K562 (cell line): ENCODE data around the gene PTPRG. TPM values are rescaled to one million over a fixed set of nuclear protein-coding genes. Genes with fewer than 3 reads are reported as not detected.

ENCODE experiments used
- ATAC-seq: fragments of 200-7000 bp; cut with Tn5 transposase; 3 replicates; pipeline ENCODE4 v1.9.1; 2020; ENCODE audit warnings: moderate library complexity
- BruUV-seq: library from RNA; stranded (reverse); fragments of 400-500 nt; replicated peaks from 2 replicates; lab custom pipeline; 2021; lab: Mats Ljungman, UMichigan
- CTCF ChIA-PET: fragments of 300-600 bp; formaldehyde crosslinking; extraction: SDS; loops from one replicate; lab custom pipeline; 2021; ENCODE audit warnings: low intra/inter-chr PET ratio; lab: Yijun Ruan, JAX
- POLR2A ChIA-PET: fragments of 300-600, 350-650 bp; sonication (Branson Sonifier 250); formaldehyde crosslinking; extraction: SDS; loops from one replicate; lab custom pipeline; 2021; ENCODE audit warnings: antibody characterized with exemption, inconsistent platforms; lab: Yijun Ruan, JAX
- DNase-seq, 4 experiments: peaks; one replicate each; pipeline versions ENCODE4 v3.0.0 to v3.0.0-alpha.2; 2011 to 2018; ENCODE audit warnings: low spot score in 3 of 4, mixed read lengths in 3 of 4; ENCODE audit errors: extremely low read depth in 1 of 4
- FAIRE-seq: peaks from 2 replicates; lab custom pipeline; 2011; peaks lifted over from hg19 to GRCh38; lab: Jason Lieb, UNC
- H2AFZ ChIP-seq: 2 replicates; pipeline ENCODE4 v1.6.0; 2011; ENCODE audit warnings: low read depth, low read length, control low read depth, inconsistent platforms
- H3K27ac ChIP-seq: fragments of 200-600 bp; 3 replicates; pipeline ENCODE4 v1.8.0; 2011; ENCODE audit warnings: low read depth, mild to moderate bottlenecking, control low read depth, inconsistent platforms, low read length, moderate library complexity, mixed read lengths; ENCODE audit errors: extremely low read depth
- H3K27me3 ChIP-seq, 2 experiments: fragments of 300-600 bp in 1 of 2; 2 replicates in 1 of 2; 3 replicates in 1 of 2; pipeline versions ENCODE4 v1.6.0 to v1.8.0; 2011; ENCODE audit warnings: inconsistent platforms in 2 of 2, low read length in 2 of 2, mild to moderate bottlenecking in 1 of 2, mixed read lengths in 1 of 2, moderate library complexity in 1 of 2; ENCODE audit not compliant: control insufficient read depth in 2 of 2, insufficient read depth in 2 of 2
- H3K36me3 ChIP-seq: fragments of 300-600 bp; 3 replicates; pipeline ENCODE4 v1.8.0; 2011; ENCODE audit warnings: mild to moderate bottlenecking, low read length, inconsistent platforms; ENCODE audit not compliant: control insufficient read depth, insufficient read depth
- H3K4me1 ChIP-seq, 2 experiments: fragments of 200-600 bp in 1 of 2; replicated peaks in 1 of 2; 2 replicates in 1 of 2; 3 replicates in 1 of 2; pipeline versions ENCODE4 v1.5.1 to v1.8.0; 2011; ENCODE audit warnings: inconsistent platforms in 2 of 2, low read length in 2 of 2, mild to moderate bottlenecking in 1 of 2, mixed read lengths in 1 of 2, moderate library complexity in 1 of 2; ENCODE audit not compliant: control insufficient read depth in 2 of 2, insufficient read depth in 2 of 2
- H3K4me2 ChIP-seq: 2 replicates; pipeline ENCODE4 v1.6.1; 2011; ENCODE audit warnings: low read length, control low read depth, inconsistent platforms, mixed read lengths; ENCODE audit not compliant: insufficient read depth
- H3K4me3 ChIP-seq: fragments of 200-600 bp; sonication (generic), shearing (Covaris generic); 2 replicates; pipeline ENCODE4 v1.5.1; 2016; ENCODE audit warnings: control low read depth, inconsistent platforms
- H3K79me2 ChIP-seq: fragments of 200-600 bp; 3 replicates; pipeline ENCODE4 v1.8.0; 2011; ENCODE audit warnings: low read length, inconsistent platforms; ENCODE audit not compliant: control insufficient read depth, insufficient read depth
- H3K9ac ChIP-seq, 2 experiments: 2 replicates each; pipeline versions ENCODE4 v1.6.0 to v1.6.1; 2011; ENCODE audit warnings: low read depth in 2 of 2, low read length in 2 of 2, control low read depth in 1 of 2, inconsistent platforms in 1 of 2, mild to moderate bottlenecking in 1 of 2, mixed read lengths in 1 of 2; ENCODE audit not compliant: insufficient read depth in 1 of 2
- H3K9me1 ChIP-seq: one replicate; pipeline ENCODE4 v1.6.0; 2011; ENCODE audit warnings: inconsistent platforms, mild to moderate bottlenecking, low read length, moderate library complexity; ENCODE audit not compliant: control insufficient read depth, insufficient read depth
- H3K9me3 ChIP-seq: replicated peaks from 2 replicates; pipeline ENCODE4 v1.5.1; 2011; ENCODE audit warnings: low read depth, low read length, inconsistent platforms; ENCODE audit not compliant: control insufficient read depth, insufficient read depth
- H4K20me1 ChIP-seq: replicated peaks from 2 replicates; pipeline ENCODE4 v1.6.1; 2011; ENCODE audit warnings: low read length, inconsistent platforms, mixed read lengths; ENCODE audit not compliant: control insufficient read depth, insufficient read depth
- KHSRP ChIP-seq: fragments of 450-650 bp; IDR thresholded peaks from 2 replicates; pipeline ENCODE4 v1.6.1; 2017
- SNRNP70 ChIP-seq: fragments of 200-400 bp; formaldehyde crosslinking; optimal IDR thresholded peaks from 2 replicates; pipeline ENCODE3; 2017; ENCODE audit warnings: low read depth, low read length
- ZNF217 ChIP-seq: sonication (generic); formaldehyde crosslinking; IDR thresholded peaks from 2 replicates; pipeline ENCODE4 v1.8.0; 2022; ENCODE audit warnings: mild to moderate bottlenecking, missing genetic modification reagents
- WGBS: fragments of 100-300 bp; shearing (Covaris generic); methylation state at CpG from one replicate; pipeline ENCODE4 v1.1.6; 2016; ENCODE audit warnings: low coverage, mixed read lengths; ENCODE audit not compliant: insufficient coverage; ENCODE audit errors: missing lambda C conversion rate; 5-methylcytosine and 5-hydroxymethylcytosine counted together
- in situ Hi-C: fragments of 300-500 bp; cut with MboI; formaldehyde crosslinking; loops from 4 replicates; pipeline ENCODE4 v1.15.0; 2018; ENCODE audit warnings: inconsistent platforms, mixed read lengths
- intact Hi-C: fragments of 100-400 bp; cut with micrococcal nuclease; formaldehyde crosslinking; loops from 2 replicates; pipeline ENCODE4 v1.14.2; 2022
- polyA plus RNA-seq, 8 experiments: library from polyadenylated mRNA; depleted of rRNA in 4 of 8; stranded (reverse) in 5 of 8; unstranded in 3 of 8; fragments of >200 nt; fragmentation: Nextera tagmentation in 2 of 8; fragmentation: Illumina TruSeq in 1 of 8; extraction: Ambion mirVana in 2 of 8; extraction: Trizol in 1 of 8; gene quantifications; 2 replicates each; pipeline versions ENCODE4 v1.2.1 to v1.2.3, GENCODE V29; 2011 to 2014; ENCODE audit warnings: inconsistent platforms in 1 of 8, missing spikeins in 1 of 8
- total RNA-seq, 7 experiments: library from RNA; depleted of rRNA in 6 of 7; stranded (reverse); fragments of >200 nt in 6 of 7; fragmentation: Illumina TruSeq in 2 of 7; extraction: Trizol in 2 of 7; gene quantifications; 2 replicates each; pipeline versions ENCODE4 v1.2.1 to v1.2.3, GENCODE V29; 2011 to 2021; ENCODE audit warnings: low replicate concordance in 1 of 7
- TF ChIP-seq, protein P1 (sequence below): fragments of 250-450 bp; sonication (Bioruptor Pico); IDR thresholded peaks from 2 replicates; pipeline ENCODE4 v1.8.0; 2022; ENCODE audit warnings: inconsistent platforms
- TF ChIP-seq, protein P2 (sequence below), 3 experiments: fragments of 200-800 bp in 1 of 3; fragments of 250-450 bp in 1 of 3; fragments of 450-650 bp in 1 of 3; sonication (Bioruptor Pico) in 1 of 3; sonication (Bioruptor generic) in 1 of 3; formaldehyde crosslinking in 1 of 3; IDR thresholded peaks; 2 replicates each; pipeline versions ENCODE4 v1.6.1 to v1.8.0; 2016 to 2022; ENCODE audit warnings: mild to moderate bottlenecking in 2 of 3, missing genetic modification characterization in 2 of 3, missing compliant biosample characterization in 1 of 3, moderate library complexity in 1 of 3
- TF ChIP-seq, protein P3 (sequence below): sonication (generic); formaldehyde crosslinking; IDR thresholded peaks from 2 replicates; pipeline ENCODE4 v1.5.0; 2020; ENCODE audit warnings: missing genetic modification reagents

The PTPRG gene
- total and polyA plus RNA-seq, 9 of the 15 experiments (the other 6 are each of a cell fraction or from before 2014, with no cell fraction given): 0.16 TPM; not detected in 8

DNA sequence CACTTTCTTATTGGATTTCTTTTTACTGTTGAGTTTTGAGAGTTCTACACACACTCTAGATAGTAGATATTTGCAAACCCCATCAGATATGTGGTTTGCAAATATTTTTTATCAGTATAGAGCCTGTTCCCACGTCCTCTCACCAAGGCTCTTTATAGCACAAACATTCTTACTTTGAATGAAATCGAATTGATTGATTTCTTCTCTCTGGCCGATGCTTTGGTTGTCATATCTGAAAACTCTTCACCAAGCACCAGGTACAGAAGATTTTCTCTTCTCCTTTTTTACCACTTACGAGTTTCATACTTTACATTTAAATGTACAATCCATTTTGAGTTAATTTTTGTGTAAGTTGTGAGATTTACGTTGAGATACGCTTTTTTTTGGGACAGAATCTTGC, 163.4 kb downstream of the PTPRG start (continued):
- TF ChIP-seq, protein P1, sequence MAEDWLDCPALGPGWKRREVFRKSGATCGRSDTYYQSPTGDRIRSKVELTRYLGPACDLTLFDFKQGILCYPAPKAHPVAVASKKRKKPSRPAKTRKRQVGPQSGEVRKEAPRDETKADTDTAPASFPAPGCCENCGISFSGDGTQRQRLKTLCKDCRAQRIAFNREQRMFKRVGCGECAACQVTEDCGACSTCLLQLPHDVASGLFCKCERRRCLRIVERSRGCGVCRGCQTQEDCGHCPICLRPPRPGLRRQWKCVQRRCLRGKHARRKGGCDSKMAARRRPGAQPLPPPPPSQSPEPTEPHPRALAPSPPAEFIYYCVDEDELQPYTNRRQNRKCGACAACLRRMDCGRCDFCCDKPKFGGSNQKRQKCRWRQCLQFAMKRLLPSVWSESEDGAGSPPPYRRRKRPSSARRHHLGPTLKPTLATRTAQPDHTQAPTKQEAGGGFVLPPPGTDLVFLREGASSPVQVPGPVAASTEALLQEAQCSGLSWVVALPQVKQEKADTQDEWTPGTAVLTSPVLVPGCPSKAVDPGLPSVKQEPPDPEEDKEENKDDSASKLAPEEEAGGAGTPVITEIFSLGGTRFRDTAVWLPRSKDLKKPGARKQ (CRISPR knock-in tag): no peak
- no peak for TF ChIP-seq ZNF217

DNA sequence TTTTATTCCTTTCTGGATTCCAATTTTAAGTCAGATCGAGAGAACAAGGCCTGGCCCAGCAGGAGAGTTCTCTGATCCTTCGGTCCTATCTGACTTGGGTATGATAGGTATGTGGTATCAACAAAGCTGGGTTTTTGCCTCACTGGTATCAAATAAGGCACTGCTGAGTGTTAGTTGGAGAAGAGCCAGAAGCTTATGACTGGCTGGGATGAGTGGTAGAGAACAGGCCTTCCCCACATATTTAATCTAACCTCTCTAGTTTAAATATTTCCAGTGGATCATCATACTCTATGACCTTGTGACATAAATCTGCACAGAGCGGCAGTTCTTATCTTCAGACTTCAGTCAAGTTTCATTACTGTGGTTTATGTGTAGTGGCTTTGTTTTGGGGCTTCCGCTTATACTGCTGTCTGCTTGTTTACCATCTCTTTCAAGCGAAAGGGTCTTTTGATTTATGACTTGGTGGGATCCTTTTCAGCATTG, 164.5 kb downstream of the PTPRG start:
- no peak for FAIRE-seq
- TF ChIP-seq, protein P2, sequence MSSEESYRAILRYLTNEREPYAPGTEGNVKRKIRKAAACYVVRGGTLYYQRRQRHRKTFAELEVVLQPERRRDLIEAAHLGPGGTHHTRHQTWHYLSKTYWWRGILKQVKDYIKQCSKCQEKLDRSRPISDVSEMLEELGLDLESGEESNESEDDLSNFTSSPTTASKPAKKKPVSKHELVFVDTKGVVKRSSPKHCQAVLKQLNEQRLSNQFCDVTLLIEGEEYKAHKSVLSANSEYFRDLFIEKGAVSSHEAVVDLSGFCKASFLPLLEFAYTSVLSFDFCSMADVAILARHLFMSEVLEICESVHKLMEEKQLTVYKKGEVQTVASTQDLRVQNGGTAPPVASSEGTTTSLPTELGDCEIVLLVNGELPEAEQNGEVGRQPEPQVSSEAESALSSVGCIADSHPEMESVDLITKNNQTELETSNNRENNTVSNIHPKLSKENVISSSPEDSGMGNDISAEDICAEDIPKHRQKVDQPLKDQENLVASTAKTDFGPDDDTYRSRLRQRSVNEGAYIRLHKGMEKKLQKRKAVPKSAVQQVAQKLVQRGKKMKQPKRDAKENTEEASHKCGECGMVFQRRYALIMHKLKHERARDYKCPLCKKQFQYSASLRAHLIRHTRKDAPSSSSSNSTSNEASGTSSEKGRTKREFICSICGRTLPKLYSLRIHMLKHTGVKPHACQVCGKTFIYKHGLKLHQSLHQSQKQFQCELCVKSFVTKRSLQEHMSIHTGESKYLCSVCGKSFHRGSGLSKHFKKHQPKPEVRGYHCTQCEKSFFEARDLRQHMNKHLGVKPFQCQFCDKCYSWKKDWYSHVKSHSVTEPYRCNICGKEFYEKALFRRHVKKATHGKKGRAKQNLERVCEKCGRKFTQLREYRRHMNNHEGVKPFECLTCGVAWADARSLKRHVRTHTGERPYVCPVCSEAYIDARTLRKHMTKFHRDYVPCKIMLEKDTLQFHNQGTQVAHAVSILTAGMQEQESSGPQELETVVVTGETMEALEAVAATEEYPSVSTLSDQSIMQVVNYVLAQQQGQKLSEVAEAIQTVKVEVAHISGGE (CRISPR knock-in tag; IDR thresholded peaks at IDR 0.05): peak in 1 of 3 experiments; percentile 15; a peak in 1 of 6 replicates
- TF ChIP-seq SNRNP70 (no peak), KHSRP (no peak)
- TF ChIP-seq, protein P3, sequence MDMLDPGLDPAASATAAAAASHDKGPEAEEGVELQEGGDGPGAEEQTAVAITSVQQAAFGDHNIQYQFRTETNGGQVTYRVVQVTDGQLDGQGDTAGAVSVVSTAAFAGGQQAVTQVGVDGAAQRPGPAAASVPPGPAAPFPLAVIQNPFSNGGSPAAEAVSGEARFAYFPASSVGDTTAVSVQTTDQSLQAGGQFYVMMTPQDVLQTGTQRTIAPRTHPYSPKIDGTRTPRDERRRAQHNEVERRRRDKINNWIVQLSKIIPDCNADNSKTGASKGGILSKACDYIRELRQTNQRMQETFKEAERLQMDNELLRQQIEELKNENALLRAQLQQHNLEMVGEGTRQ (CRISPR knock-in tag): no peak
- TF ChIP-seq, all 486 proteins: peak for 1
- ChIA-PET POLR2A (no interaction called here), CTCF (no interaction called here)
- DNase-seq (no peak), ATAC-seq (no peak)
- Histone ChIP-seq H4K20me1 (no peaks in the 10 kb centered on the region), H3K4me2 (no peak overlapping the region), H3K4me3 (no peak overlapping the region), H3K27me3 (no peaks in the 10 kb centered on the region; a peak in 1 of 5 replicates), H3K9me3 (no peaks in the 10 kb centered on the region), H3K4me1 (no peaks in the 10 kb centered on the region), H2AFZ (no peak overlapping the region), H3K27ac (no peak overlapping the region), H3K36me3 (no peaks in the 10 kb centered on the region), H3K9ac (no peak overlapping the region), H3K79me2 (no peaks in the 10 kb centered on the region), H3K9me1 (no peaks in the 10 kb centered on the region)
- BruUV-seq: no TSS peak
- WGBS: 0% methylated on average over 5 of the region's 5 CpGs
- intact Hi-C loops: no loop called here
- in situ Hi-C loops: no loop called here
